ENCODE measurements around the gene HOATZ.

HOATZ gene

GRCh38 chr11:111494040-111494439 is 20.5 kb upstream of the HOATZ start:
- Histone ChIP-seq H3K27ac (ENCODE audit: low read length) (no peak overlapping the region), H3K36me3 (replicated peaks; ENCODE audit: low read depth, low read length) (no peaks in the 10 kb centered on the region), H3K9ac (ENCODE audit: low read length) (no peak overlapping the region), H3K79me2 (ENCODE audit: low read length) (no peaks in the 10 kb centered on the region), H2AFZ (ENCODE audit: low read depth, low read length) (no peak overlapping the region), H3K9me3 (ENCODE audit: insufficient read depth, low read length) (no peaks in the 10 kb centered on the region), H3K4me2 (ENCODE audit: low read length) (no peak overlapping the region), H3K4me1 (ENCODE audit: low read length) (no peaks in the 10 kb centered on the region), H3K27me3 (ENCODE audit: low read depth, low read length) (peaks cover 13% of the 10 kb centered on the region; the same call in 1 of the 2 replicates), H4K20me1 (ENCODE audit: insufficient read depth, low read length) (no peaks in the 10 kb centered on the region), H3K4me3 (ENCODE audit: low read length) (no peak overlapping the region)
- TF ChIP-seq EZH2phosphoT487 (IDR thresholded peaks at IDR 0.05; ENCODE audit: low read depth) (no peak), CTCF (IDR thresholded peaks at IDR 0.05; ENCODE audit: low read depth, low read length) (no peak)

- Histone ChIP-seq H3K9me3 (ENCODE audit: insufficient read depth, low read length) (no peaks in the 10 kb centered on the region), H4K20me1 (ENCODE audit: insufficient read depth, low read length) (no peaks in the 10 kb centered on the region), H3K27ac (ENCODE audit: low read length) (no peak overlapping the region), H3K9ac (ENCODE audit: low read length) (no peak overlapping the region), H3K4me1 (ENCODE audit: low read length) (no peaks in the 10 kb centered on the region), H2AFZ (ENCODE audit: low read depth, low read length) (no peak overlapping the region), H3K36me3 (replicated peaks; ENCODE audit: low read depth, low read length) (no peaks in the 10 kb centered on the region), H3K4me3 (ENCODE audit: low read length) (no peak overlapping the region), H3K27me3 (ENCODE audit: low read depth, low read length) (peaks cover 10% of the 10 kb centered on the region; the same call in 1 of the 2 replicates), H3K4me2 (ENCODE audit: low read length) (no peak overlapping the region), H3K79me2 (ENCODE audit: low read length) (no peaks in the 10 kb centered on the region)
- no peak for TF ChIP-seq EZH2phosphoT487 (IDR thresholded peaks at IDR 0.05; ENCODE audit: low read depth)
- TF ChIP-seq CTCF (IDR thresholded peaks at IDR 0.05; ENCODE audit: low read depth, low read length): no peak
These were observed 15.1 kb upstream of the HOATZ start for GRCh38 chr11:111499483-111499882.

- H3K9ac ChIP-seq (ENCODE audit: low read length): no peak overlapping the region
- no peaks in the 10 kb centered on the region for H3K4me1 ChIP-seq (ENCODE audit: low read length)
- peaks cover 10% of the 10 kb centered on the region; the same call in 1 of the 2 replicates for H3K27me3 ChIP-seq (ENCODE audit: low read depth, low read length)
- no peak overlapping the region for H3K4me2 ChIP-seq (ENCODE audit: low read length)
- H3K9me3 ChIP-seq (ENCODE audit: insufficient read depth, low read length): no peaks in the 10 kb centered on the region
- H2AFZ ChIP-seq (ENCODE audit: low read depth, low read length): no peak overlapping the region
- TF ChIP-seq CTCF (IDR thresholded peaks at IDR 0.05; ENCODE audit: low read depth, low read length) (no peak), EZH2phosphoT487 (IDR thresholded peaks at IDR 0.05; ENCODE audit: low read depth) (no peak)
- no peak overlapping the region for H3K4me3 ChIP-seq (ENCODE audit: low read length)
- H3K36me3 ChIP-seq (replicated peaks; ENCODE audit: low read depth, low read length): no peaks in the 10 kb centered on the region
- no peak overlapping the region for H3K27ac ChIP-seq (ENCODE audit: low read length)
- H3K79me2 ChIP-seq (ENCODE audit: low read length): no peaks in the 10 kb centered on the region
- no peaks in the 10 kb centered on the region for H4K20me1 ChIP-seq (ENCODE audit: insufficient read depth, low read length)
These were observed 14.1 kb upstream of the HOATZ start for GRCh38 chr11:111500481-111500880.

GRCh38 chr11:111502611-111503010 is 12.0 kb upstream of the HOATZ start:
- TF ChIP-seq CTCF (IDR thresholded peaks at IDR 0.05; ENCODE audit: low read depth, low read length): no peak
- TF ChIP-seq EZH2phosphoT487 (IDR thresholded peaks at IDR 0.05; ENCODE audit: low read depth): no peak
- Histone ChIP-seq H3K27ac (ENCODE audit: low read length) (no peak overlapping the region), H3K4me3 (ENCODE audit: low read length) (no peak overlapping the region), H3K9me3 (ENCODE audit: insufficient read depth, low read length) (no peaks in the 10 kb centered on the region), H4K20me1 (ENCODE audit: insufficient read depth, low read length) (no peaks in the 10 kb centered on the region), H3K4me2 (ENCODE audit: low read length) (no peak overlapping the region), H3K9ac (ENCODE audit: low read length) (no peak overlapping the region), H3K4me1 (ENCODE audit: low read length) (no peaks in the 10 kb centered on the region), H2AFZ (ENCODE audit: low read depth, low read length) (no peak overlapping the region; the same call in 1 of the 2 replicates), H3K27me3 (ENCODE audit: low read depth, low read length) (peaks cover 8% of the 10 kb centered on the region; the same call in 1 of the 2 replicates), H3K79me2 (ENCODE audit: low read length) (no peaks in the 10 kb centered on the region), H3K36me3 (replicated peaks; ENCODE audit: low read depth, low read length) (no peaks in the 10 kb centered on the region)
